HG02884 (cell line): ENCODE measurements around the gene CLNK.

Experiments used
- ATAC-seq: cut with Tn5 transposase; IDR thresholded peaks from one replicate; pipeline ENCODE4 v1.9.1; 2021; ENCODE audit warnings: mild to moderate bottlenecking, moderate library complexity; ENCODE audit not compliant: unreplicated experiment

The CLNK gene

GRCh38 chr4:10701702-10702460 lies 17.3 kb upstream of the CLNK start:
- no peak for ATAC-seq

- ATAC-seq, result no peak
These were observed 16.6 kb upstream of the CLNK start for GRCh38 chr4:10701161-10701560.

- ATAC-seq, result no peak
These were observed 13.6 kb upstream of the CLNK start for GRCh38 chr4:10698172-10698571.

DNA sequence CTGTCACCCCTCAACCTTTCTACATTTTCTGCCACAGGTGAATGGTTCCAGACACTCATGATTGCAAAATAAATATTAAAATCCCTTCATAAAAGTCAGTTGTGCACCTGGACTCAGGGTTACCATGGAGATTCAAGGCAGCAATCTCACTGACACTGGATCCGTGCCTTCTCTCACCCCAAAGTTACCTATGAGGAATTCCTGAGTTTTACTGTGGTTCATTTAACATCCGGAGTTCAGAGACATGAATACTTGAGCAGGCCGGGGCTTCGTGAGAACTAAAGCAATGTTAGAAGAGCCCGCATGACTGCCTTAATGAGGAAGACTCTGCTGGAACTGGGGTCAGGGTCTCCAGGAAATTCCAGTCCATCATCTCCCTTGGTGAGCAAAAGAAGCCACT lies 12.5 kb upstream of the CLNK start:
- ATAC-seq, result no peak

- ATAC-seq, result no peak
These were observed 11.7 kb upstream of the CLNK start for GRCh38 chr4:10696253-10696652.

GRCh38 chr4:10694828-10695209 lies 10.3 kb upstream of the CLNK start:
- no peak for ATAC-seq

DNA sequence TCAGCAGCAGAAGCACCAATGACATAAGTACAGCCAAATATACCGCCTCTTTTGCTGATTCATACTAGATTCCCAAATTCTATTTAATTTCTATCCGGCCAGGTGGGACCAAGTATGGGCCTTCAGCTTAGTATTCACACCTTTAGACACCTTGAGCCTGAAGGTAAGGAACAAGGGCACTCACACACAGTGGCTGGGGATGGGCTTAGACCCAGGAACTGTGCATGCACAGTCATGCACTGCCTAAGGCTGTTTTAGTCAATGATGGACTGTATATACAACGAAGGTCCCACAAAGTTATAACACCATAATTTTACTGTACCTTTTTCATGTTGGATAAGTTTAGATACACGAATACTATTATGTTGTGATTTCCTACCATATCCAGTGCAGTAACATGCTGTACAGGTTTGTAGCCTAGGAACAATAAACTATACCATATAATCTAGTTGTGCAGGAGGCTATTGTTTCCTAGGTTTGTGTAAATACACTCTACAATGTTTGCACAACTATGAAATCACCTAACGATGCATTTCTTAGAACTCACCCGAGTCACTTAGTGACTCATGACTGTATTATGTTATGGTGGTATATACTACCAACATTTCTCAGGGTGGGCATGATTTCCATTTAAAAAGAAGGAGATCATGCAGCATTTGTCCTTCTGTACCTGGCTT lies 9.7 kb upstream of the CLNK start:
- ATAC-seq, result no peak

- ATAC-seq, result no peak
These were observed 7.1 kb upstream of the CLNK start for GRCh38 chr4:10691651-10692050.

- ATAC-seq, result no peak
These were observed 5.8 kb upstream of the CLNK start for GRCh38 chr4:10690185-10690907.

DNA sequence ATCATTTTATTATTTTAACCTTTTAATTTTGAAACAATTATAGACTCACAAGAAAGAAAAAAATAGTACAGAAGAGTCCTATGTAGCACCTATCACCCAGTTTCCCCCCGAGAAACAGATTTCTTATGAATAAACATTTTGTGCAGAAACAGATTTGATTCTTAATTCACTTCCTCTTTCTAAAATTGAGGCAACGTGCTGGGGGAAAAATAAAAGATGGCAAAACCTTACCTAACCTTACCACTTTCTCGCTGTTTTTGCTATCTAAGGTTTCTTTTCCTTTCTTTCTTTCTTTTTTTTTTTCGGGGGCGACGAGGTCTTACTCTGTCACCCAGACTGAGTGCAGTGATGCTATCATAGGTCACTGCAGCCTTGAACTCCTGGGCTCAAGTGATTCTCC lies 4.3 kb upstream of the CLNK start:
- no peak for ATAC-seq

DNA sequence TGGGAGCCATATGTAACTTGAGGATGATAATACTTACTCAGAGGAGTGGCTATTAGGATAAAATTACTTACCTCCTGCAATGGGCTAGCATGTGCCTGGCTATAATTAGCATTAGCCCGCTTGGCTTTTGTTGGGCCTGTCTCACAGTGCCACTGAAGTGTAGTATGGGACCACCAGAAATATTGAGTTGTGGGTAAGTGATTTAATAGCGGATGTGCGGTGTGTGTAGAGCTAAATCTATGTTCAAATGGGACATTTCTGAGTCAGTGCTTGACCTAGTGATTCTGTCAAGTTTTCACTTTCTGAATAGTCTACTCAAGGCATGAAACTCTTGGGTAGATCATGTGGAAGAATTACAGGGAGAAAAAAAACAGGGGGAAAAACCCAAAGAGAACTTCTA lies 3.5 kb upstream of the CLNK start:
- ATAC-seq, result peak; percentile 42

DNA sequence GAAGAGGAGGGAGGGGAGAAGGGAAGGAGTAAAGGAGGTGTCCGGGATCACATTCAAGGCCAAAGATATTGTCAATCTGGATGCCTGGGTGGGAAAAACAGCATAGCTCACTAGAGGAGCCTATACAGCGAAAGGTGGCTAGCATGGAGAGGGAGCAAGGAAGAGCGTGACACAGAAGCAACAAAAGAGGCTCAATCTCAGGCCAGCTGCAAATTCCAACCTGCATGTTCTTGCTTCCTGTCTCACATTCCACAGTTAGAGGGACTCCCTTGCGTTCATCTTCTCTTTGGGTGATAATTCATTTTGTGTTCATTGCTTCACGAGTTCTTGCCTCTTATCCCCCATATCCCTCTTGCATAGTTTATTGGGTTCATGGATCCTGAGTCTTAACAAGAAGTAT lies 3.0 kb upstream of the CLNK start:
- no peak for ATAC-seq

- ATAC-seq, result no peak
These were observed 2.2 kb downstream of the CLNK start for GRCh38 chr4:10682397-10682796.

DNA sequence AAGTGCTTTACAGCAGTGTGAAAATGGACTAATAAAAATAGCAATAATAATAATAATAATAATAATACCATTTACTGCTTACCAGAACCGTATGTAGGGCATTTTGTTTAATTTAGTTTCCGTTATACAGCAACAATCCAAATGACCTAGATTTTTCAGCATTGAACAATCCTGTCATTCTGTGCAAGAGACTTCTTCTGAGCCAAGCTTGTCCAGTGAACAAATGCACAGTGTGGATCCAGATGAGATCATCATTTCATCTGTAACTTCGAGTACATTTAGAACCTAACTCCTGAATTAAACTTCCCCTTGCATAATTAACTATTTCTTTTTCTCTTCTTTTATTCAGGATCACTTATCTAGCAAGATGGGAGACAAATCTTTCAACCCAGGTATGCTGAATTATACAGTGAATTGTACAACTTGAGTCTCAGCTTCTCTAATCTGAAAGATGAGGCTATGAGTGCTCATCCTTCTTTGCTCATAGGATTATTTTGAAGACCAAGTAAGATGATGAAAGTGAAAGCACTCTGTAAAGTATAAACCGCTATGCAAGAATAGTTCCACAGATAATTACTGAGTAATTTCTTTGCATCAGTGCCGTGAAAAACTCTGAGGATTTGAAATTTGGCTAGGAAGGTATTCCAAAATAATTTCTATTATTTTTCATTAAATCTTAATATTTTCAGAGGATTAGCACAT lies 6.6 kb downstream of the CLNK start:
- peak; percentile 46 for ATAC-seq

DNA sequence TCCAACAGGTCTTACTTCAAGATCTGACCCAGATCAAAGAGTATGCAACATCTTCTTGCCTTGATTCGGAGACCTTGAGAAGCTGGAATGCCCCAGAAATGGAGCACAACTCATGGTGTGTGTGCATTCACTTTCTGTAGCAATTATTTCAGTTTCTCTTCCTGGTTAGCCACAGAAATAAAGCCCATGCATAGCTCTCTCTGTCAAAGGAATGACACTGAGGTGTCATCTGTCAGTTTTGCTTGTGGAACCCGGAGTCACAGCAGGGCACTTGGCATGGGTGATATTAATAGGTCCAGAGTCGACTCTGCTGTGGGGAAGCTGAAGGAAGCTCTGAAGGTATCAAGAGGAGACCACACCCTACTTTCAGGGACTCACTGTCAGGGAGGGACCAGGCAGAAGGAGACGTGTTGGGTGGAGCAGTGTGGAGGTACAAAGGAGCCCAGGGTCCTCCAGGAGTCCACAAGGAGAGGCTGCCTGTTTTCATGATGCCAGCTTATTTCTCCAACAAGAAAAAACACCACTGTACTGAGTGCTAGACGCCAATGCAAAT lies 10.7 kb downstream of the CLNK start:
- peak; percentile 71 for ATAC-seq

DNA sequence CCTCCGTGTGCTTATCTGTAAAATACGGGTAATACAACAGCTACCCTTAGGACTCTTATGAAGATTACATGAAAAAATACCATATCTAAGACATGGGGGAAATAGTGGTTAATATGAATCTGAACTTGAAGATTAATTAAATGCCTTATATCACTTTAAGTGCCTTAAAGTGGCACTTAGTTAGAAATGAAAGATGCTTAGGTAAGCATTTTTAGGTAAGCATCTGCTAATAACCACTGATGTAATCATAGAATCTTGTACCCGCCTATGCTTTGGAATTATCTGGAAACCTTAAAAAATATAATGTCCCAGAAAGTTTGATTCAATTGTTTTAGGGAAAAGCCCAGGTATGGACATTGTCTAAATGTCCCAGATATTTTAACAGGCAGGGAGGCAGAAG lies 12.2 kb downstream of the CLNK start:
- no peak for ATAC-seq

- ATAC-seq, result no peak
These were observed 12.8 kb downstream of the CLNK start for GRCh38 chr4:10671799-10672198.

- ATAC-seq, result peak; percentile 71
These were observed 13.2 kb downstream of the CLNK start for GRCh38 chr4:10671366-10671765.

DNA sequence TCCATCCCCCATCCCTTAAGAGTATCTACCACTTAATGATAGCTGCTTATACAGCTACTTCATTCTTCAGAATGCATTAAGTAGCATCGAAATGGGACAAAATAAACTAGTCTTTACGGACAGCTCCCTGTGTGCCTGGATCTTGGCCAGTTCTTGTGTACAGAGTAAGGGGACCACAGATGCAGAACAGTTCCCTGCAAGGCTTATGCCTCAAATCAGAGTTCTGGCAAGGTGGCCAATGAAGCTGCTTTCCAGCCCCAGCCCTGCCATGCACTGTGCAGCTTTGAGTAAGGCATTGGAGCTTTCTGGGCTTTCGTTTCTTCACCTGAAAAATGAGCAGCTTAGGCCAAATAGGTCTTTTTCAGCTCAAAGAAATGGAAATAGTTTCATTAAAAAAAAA lies 14.2 kb downstream of the CLNK start:
- ATAC-seq, result no peak

DNA sequence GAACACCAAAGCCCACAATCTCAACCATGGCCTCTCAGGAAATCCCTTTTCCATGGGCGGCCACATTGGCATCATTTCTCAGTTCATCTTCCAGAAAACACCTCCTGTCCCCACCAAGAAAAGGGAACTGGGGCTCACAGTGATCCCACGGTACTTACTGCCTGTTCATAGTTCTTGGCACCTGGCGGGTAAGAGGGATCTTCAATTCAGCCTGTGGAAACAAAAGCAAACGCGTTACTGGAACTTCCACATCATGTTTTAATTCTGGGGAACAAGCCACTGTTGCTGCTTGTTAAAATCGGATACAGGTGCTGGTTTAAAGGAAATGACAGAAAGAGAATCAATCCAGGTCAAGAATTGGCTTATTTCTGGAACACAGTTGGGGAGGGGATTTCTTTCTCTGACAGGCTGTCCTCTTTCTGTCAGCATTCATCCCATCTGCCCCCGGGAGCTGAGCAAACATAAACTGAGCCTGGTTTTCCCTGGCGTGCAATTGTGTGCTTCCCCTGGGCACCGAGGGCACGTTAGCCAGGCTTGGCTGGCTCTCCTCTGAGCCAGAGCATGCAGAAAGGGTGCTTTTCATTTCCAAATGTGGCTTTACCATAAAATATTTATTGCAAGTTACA lies 16.8 kb downstream of the CLNK start:
- ATAC-seq, result no peak

DNA sequence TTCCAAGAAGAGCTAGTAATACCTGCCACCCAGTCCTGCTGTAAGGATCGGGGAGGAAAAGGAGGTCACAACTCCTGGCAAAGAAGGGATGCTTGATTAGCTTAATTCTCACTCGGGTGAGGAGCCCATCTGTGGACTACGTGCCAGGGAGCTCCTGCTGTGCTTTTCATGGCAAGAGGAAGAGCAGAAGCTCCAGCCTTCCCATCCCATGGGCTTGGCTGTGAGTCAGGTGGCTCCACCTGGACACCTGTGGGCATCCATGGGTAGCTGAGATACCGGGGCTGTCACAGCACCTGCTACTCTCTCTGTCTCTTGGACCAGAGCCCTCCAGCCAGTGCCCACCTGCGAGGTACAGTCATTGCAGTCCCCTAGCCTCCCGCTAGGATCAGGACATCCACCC lies 18.0 kb downstream of the CLNK start:
- no peak for ATAC-seq
